Fibroblast of the conjunctiva (primary cell): ENCODE measurements around the gene KCNJ2.

Source experiments
- DNase-seq: peaks from one replicate; pipeline ENCODE4 v3.0.0-alpha.2; 2010; ENCODE audit warnings: low read depth

The KCNJ2 gene

GRCh38 chr17:70159980-70160379, 9.4 kb upstream of the KCNJ2 start:
- no peak for DNase-seq

- no peak for DNase-seq
Observed at GRCh38 chr17:70161519-70161918, 7.8 kb upstream of the KCNJ2 start.

- DNase-seq: no peak
Observed at GRCh38 chr17:70165383-70165782, 3.9 kb upstream of the KCNJ2 start.

- DNase-seq: no peak
Observed at GRCh38 chr17:70166615-70167014, 2.7 kb upstream of the KCNJ2 start.

GRCh38 chr17:70168044-70168976, 1.0 kb upstream of the KCNJ2 start:
- DNase-seq: peak; percentile 69

- no peak for DNase-seq
Observed at GRCh38 chr17:70169709-70170597, 621 bp downstream of the KCNJ2 start.

- DNase-seq: no peak
Observed at GRCh38 chr17:70171159-70171558, 1.8 kb downstream of the KCNJ2 start.

- DNase-seq: no peak
Observed at GRCh38 chr17:70172449-70172848, 3.1 kb downstream of the KCNJ2 start.

- no peak for DNase-seq
Observed at GRCh38 chr17:70172923-70173322, 3.6 kb downstream of the KCNJ2 start.

GRCh38 chr17:70173681-70174080, 4.3 kb downstream of the KCNJ2 start:
- DNase-seq: no peak

GRCh38 chr17:70181376-70181775, 12.0 kb downstream of the KCNJ2 start:
- no peak for DNase-seq

- DNase-seq: no peak
Observed at GRCh38 chr17:70181866-70182265, 12.5 kb downstream of the KCNJ2 start.

GRCh38 chr17:70183508-70183907, 14.2 kb downstream of the KCNJ2 start:
- DNase-seq: no peak

- DNase-seq: no peak
Observed at GRCh38 chr17:70184207-70184606, 14.9 kb downstream of the KCNJ2 start.

GRCh38 chr17:70184770-70185169, 15.4 kb downstream of the KCNJ2 start:
- DNase-seq: peak; percentile 41

- DNase-seq: no peak
Observed at GRCh38 chr17:70185285-70185684, 16.0 kb downstream of the KCNJ2 start.

- no peak for DNase-seq
Observed at GRCh38 chr17:70187383-70187782, 18.1 kb downstream of the KCNJ2 start.

- DNase-seq: no peak
Observed at GRCh38 chr17:70190959-70191805, 21.9 kb downstream of the KCNJ2 start.

GRCh38 chr17:70195091-70195490, 25.8 kb downstream of the KCNJ2 start:
- DNase-seq: no peak

- DNase-seq: no peak
Observed at GRCh38 chr17:70201872-70202419, 32.6 kb downstream of the KCNJ2 start.

- no peak for DNase-seq
Observed at GRCh38 chr17:70202840-70203239, 33.5 kb downstream of the KCNJ2 start.

- DNase-seq: no peak
Observed at GRCh38 chr17:70204431-70204830, 35.1 kb downstream of the KCNJ2 start.
